ENCODE results near the gene BTRC.
"Not testable (repeated sequence)": the region's sequence is repeated elsewhere in the genome, so short reads cannot be mapped to it uniquely, and the experiment has no call there.

BTRC gene

DNA sequence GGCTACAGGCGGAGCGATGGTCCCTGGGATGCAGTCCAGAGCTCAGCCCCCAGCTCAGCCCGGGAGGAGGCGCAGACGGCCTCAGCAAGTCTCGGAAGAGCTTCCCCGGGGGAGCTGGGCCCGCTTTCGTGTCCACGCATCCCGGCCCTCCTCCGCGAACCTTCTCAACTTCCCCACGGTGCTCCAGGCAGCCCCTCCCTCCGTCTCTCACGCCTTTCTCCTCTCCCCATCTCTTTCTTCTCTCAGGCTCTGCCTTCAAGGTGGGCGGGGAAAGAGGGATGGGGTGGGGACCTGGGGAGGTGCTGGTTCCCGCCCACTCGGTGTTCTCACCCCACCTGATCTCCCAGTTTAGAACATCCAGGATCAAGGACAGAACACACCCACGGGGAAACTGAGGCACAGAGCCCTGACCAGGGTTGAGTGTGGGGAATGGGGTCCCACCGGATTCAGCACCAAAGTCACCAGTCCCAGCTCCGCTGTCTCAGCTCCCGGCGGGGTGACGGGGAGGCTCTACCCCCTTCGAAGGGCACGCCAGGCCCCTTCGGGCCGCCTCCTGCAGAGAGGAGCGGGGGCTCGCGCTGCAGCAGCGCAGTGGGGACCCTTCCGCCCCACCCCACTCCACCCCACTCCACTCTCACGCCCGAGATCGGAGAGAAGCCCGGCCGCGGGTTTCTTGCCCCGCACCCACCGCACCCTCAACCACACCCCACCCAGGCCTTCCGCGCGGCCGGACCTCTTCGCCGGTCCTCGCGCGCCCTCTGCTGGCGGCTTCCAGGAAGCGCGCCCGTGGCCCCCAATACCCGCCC is 215.9 kb downstream of the BTRC start:
- peak; percentile 71 for DNase-seq

GRCh38 chr10:101570428-101571270 is 216.7 kb downstream of the BTRC start:
- no peak for DNase-seq

- DNase-seq: no peak
These were observed 217.4 kb downstream of the BTRC start for GRCh38 chr10:101571271-101571925.

DNA sequence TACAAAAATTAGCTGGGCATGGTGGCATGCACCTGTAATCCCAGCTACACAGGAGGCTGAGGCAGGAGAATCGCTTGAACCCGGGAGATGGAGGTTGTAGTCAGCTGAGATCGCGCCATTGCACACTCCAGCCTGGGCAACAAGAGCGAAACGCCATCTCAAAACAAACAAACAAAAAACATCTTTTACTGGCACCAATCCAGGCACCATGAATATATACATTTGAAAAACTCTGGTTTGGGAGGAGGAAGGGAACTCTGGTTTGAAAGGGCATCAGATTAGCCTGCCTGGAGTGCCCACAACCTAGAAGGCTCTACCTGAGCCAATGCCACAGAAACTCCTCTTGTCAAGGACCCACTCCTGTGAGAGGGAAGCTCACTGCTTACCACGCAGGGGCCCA is 218.2 kb downstream of the BTRC start:
- DNase-seq: no peak

DNA sequence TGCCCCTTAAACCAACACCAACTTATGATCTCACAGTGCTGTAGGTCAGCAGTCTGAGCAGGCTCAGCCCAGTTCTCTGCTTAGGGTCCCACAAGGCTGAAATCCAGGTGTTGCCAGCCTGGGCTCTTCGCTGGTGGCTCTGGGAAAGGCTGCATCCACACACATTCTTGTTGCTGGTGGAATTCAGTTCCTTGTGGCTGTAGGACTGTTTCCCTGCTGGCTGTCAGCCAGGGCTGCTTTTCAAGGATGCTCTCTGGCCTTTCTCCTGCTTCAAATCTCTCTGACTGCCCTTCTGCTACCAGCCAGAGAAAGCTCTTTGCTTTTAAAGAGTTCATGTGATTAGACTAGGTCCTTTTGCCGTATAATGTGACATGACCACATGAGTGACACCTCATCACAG is 218.8 kb downstream of the BTRC start:
- DNase-seq: no peak

DNA sequence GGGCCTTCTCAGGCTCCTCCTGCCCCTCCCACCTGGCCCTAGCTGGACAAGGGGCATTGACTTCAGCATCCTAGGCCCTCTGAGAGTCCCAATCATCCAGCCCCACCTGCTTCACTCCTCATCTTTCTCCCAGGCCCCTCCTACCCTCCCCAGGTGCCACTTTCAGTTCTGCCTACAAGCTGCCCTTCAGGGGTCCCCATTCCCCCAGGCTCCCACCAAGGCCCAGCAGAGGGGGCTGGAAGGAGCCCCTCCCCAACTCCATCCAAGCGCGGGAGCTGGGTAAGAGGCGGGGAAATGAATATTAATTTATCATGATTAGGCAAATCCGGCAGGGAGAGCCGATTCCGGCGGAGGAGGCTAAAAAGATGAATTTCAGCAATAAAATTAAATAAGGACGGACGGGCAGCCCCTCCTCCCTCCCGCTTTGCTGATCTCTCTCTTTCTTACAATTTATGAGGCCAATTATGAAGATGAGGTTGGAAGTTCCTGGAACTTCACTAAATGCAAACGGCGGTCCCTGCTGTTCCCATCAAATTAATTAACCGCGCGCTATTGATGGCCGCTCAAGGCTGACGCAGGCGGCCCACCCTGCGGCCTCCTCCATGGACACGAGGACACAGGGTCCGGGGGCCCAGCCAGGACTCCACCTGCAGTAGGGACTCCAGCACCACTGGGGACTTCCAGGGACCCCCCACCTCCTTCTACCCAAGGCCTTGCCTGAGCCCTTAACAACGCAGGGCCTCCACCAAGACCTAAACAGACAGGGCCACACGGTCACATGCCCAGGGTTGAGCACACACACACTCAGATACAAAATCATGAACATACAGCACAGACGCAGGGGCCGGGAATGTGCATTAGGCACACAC is 220.2 kb downstream of the BTRC start:
- no peak for DNase-seq

- DNase-seq: no peak
These were observed 221.1 kb downstream of the BTRC start for GRCh38 chr10:101575091-101575490.

- DNase-seq: no peak
These were observed 221.7 kb downstream of the BTRC start for GRCh38 chr10:101575580-101576210.

GRCh38 chr10:101576211-101576863 is 222.4 kb downstream of the BTRC start:
- no peak for DNase-seq

DNA sequence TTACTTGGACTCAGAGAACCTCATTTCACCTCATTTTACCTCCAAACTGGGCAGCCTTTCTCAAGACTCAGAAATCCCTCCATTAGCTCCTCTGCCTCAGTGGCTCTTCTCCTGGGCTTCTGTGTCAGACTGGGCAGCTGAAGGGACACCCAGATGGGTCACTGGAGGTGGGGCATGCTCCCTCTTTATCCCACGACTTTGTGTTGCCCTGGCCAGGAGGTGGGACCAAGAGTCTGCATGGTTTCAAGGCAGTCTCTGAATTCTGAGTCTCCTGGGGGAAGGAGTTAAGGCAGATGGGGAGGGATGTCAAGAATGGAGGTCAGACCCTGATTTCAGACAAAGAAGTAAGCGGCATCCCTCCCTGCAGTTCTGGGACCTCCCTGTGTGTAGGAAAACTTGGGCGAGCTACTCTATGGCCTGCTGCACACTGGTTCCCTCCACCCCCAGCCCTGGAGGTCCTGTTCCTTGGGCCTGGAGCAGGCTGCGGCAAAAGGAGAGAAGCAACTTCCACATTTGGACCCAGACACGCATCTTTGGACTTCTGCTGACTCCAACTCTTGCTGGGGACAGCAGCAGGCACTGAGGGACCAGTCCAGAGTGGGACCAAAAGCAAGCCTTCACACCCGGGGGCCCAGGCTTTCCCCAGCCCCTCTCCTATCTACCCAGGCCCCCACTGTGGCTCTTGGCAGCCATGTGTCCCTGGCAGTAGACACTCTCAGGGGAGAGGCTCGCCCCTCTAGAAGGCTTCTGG is 223.3 kb downstream of the BTRC start:
- DNase-seq: no peak

DNA sequence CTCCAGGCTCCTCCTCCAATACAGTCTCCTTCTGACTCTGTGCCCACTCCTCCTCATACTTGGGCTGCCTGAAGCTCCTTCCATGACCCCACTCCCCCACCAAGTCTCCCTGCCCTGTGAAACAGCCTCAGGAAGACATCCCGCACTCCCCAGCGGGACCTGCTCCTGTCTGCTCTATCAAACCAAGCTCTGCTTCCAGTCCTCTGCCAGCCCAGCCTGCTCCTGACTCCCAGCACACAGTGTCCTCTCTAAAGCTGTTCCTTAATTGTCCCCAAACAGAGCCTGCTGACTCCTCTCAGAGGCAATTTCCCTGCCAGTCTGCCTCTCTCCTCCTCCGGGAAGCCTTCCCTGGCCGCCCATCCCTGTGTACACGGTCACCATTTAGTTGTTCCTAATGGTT is 224.2 kb downstream of the BTRC start:
- DNase-seq: no peak

DNA sequence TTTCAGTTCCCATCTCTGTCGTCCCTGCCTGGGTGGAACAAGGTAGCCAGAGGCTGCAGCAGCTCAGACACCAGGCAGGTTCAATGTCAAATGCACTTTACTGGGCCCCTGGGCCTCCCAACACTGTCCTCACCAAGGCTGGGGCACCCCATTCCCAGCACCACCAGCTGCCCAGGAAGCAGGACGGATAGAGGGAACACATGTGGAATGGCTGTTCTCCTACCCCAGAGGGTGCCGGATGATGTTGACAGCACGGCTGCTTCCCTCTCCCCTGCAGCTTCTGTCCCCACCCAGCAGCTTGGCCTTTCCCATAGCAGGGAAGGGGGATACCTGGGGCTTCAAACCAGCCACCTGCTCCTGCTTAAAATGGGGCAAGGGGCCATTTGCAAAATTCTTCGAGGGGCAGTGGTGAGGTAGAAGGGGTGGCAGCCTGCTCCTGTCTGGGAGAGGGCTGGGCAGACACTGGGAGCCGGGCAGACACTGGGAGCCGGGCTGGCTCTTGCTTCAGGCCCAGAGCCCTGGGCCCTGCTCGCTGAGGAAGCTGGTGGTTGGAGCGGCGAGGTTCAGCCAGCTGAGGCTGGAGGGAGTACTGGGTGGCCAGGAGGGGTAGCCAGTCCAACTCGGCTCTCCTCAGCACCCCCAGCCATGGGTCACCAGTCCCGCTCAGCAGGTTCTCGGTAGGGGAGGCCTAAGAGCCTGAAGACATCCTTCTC is 225.0 kb downstream of the BTRC start:
- no peak for DNase-seq

- no peak for DNase-seq
These were observed 225.5 kb downstream of the BTRC start for GRCh38 chr10:101579516-101579870.

DNA sequence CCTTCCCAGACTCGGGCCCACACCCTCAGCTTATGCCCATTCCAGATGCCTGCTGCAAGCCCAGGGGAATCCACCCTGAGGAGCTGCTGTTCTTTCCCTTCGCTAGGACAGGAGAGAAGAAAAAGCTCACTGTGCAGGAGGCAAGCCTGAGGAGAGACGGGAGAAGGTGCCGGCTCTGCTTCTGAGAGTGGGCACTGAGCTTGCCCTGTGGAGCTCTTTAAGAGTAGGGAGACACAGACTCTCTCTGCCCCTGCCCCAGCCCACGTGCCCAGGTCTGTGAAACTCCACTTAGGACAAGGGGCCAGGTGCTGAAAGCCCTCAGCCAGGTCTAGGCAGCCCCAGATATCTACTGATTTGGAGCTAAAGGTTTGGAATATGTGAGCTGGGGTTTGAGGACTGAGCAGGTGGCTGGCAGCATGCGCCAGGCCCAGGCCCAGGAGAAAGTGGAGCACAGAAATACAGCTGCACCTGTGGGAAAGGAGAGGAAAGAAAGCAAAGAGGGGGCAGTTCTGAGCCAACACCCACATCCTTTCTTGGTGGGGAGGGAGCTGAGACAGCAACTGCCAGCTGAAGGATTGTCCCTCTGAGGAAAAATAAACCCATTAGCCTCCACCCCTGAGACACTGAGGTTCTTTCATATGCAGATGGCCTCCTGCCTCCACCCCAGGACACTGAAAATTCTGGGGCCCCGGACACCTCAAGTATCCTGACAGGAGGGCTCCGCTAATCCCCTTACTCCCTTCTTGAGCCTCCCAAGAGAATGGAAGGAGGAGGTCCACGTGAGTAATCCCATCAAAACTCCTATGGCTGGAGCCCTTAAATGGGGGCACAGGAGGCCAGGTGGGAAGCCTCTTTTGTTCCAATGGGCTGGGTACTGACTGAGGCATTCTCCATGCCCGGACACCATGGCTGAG is 226.8 kb downstream of the BTRC start:
- no peak for DNase-seq

- DNase-seq: no peak
These were observed 231.9 kb downstream of the BTRC start for GRCh38 chr10:101585841-101586240.

DNA sequence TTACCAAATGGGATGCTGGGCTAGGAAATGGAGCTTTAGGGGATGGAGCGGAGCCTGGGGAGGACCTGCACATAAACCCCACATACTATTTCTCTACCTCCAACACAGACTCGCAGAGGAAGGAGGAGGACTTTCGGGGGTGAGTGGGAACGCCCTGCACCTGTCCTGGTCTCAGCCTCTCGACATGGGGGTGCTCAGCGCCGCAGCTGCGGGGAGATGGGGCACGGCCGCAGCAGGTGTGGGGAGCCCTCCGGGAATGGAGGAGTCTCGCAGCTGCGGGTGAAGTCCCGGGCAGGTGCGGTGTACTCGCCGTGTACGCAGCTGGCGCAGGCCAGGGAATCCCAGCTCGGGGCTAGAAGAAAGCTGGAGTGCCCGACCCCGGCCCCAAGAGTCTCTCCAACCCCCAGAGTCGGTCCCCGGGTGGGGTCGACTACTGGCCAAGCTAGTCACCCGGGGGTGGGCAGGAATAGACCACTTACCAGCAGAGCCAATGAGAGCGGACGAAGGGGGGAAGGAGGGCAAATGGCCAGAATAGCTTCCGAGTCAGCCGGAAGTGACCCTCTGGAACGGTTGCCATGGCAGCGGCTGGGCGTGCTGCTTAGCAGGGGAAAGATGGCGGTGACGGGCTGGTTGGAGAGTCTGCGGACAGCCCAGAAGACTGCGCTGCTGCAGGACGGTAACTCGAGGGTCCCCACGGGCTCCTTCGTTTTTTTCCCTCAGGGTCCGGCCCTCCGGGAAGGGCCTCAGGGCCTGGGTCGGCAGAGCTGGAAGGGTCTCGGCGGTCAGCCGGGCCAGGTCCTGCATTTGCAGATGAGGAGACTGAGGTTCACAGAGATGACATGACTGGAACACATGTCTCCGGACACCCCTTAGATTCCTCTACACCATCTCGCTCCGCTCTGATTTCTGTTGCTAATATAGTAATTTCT is 234.0 kb downstream of the BTRC start, which contains the start of the genes DPCD and POLL:
Gene DPCD, plus strand, starts transcription at position 597 of the 929 bp plus-strand sequence. Its CDS starts 16 bp downstream, at position 613.
Gene POLL, minus strand, starts transcription at position 533 of the 929 bp plus-strand sequence. CDS start 897 bp downstream, outside the sequence.
- peak; percentile 95 for DNase-seq

- DNase-seq: peak; percentile 52
These were observed 234.9 kb downstream of the BTRC start for GRCh38 chr10:101588879-101589278.

GRCh38 chr10:101593331-101593730 is 239.4 kb downstream of the BTRC start:
- DNase-seq: not testable (repeated sequence)
